ENCODE data around the gene SLC9C2.
"Not testable (repeated sequence)": the region's sequence is repeated elsewhere in the genome, so short reads cannot be mapped to it uniquely, and the experiment has no call there.

SLC9C2 gene, protein sequence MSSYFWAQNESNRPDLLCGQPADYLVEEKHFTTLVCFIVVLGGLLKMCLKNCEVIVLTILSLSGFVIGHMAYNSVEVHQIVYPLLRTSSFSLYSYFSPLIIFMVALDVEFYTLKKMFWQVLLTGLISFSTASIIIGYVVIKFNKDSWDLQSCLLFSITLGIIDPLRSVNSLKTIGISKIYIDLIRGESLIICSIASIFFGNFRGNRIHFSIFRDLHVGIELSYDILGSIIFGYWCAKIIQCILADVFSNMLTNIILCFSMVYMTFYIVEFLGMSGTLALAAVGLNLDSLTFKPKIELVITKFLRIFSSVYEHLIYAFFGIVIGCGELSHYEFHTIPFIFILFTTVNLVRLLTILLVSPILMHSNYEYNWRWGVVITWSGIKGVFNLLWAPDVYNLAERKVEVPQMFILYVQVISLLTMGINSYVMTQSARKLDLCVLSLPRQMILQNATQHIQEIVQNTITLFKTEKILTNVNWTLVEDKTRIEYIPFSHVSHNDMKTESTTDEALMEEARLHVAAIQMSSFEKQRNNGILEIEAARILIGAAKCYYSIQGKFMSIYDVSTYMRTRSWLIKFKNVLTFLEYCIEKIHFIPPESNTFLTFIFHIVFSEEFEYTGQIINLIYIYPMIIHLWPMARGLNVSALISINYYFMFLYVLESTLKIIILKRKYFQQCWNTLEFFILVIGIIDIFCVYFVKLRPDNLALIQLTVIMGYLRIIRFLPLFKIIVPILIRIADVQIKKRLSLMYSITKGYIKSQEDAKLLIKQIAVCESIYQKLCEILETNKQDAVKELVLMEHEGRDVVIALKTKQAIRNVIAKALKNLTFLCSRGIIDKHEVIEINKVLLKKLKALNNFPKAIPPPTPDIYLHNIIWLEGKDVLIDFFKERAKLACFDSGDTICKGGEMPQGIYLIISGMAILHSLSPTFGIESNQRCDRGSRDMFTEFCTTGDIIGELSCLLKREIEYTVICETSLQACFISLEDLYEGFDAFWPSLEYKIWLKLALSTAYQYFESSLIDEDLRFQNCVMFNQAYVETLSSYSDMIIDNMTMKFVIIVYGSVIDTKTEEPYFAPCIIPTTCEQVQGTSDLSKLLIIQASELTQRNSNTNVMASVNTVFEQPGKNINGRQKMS

DNA sequence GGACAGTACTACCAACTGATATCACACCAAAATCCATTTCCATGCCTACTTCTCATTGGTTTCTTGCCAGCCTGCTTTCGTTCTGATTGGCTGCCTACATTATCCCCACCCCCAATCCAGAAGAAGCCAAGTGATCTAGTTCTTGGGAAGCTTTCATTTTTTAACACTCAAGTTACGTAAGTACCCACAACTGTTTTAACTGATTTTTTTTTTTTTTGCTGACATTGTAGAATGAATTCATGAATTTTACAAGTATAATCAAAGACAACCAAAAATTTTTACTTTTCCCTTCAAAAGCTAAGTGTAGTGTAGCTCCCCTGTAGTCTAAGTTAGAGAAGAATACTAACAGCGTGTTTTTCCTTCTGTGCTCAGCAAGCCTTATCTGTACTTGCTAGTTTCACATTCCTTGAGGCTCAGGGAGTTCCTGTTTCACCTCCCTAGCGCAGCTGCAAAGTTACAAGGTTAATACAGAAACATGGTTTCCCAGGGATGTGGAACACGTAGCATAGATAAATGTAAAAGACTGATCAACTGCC lies at the start of gene SLC9C2:
SLC9C2 (minus strand) TSS at position 17 of the 536 bp plus-strand sequence. CDS start 1,296 bp downstream, outside the sequence.
- DNase-seq, result no peak

DNA sequence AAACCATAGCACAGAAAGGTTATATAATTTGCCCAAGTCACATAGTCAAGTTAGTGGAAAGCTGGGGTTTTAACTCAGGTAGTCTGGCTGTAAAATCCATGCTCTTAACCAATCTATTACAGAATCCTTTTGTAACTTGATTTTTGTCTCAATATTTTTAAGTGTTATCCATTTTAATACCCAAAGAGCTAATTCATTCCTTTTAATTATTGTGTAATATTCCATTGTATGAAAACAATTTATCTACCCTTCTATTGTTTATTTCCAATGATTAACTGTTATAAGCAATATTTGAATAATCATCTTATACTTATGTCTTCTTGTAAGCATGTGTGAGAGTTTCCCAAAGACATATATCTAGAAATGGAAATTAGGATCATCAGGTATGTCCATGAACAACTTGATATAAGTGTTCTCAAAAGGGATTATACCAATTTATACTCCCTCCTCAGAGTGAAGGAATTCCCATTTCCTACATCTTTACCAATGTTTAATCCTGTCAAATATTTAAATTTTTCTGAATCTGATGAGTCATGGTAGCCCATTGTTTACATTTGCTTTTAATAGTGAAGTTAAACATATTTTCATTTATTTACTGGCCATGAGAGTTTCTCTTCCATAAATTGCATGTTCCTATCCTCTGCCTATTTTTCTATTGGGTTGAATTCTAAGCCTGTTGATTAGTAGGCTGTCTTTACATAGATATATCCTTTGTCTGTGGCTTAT lies 46.2 kb upstream of the SLC9C2 start:
- DNase-seq, result no peak

DNA sequence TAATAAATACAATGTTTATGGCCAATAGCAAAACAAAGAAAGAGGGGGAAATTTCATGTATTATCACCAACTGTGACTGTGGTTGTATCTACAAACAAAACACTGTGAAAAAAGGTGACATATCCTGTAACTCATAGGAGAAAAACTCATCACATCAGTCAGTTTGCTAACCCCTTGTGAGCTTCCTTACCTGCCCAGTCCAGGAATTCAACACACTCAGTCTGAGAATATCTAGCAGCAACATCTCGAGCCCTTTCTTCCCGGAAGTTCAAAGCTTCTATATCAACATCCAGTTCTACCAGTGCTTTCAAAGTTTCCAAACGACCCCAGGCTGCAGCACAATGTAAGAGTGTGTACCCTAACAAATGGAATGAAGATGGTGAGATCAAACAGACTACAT lies 43.8 kb upstream of the SLC9C2 start:
- DNase-seq, result no peak

DNA sequence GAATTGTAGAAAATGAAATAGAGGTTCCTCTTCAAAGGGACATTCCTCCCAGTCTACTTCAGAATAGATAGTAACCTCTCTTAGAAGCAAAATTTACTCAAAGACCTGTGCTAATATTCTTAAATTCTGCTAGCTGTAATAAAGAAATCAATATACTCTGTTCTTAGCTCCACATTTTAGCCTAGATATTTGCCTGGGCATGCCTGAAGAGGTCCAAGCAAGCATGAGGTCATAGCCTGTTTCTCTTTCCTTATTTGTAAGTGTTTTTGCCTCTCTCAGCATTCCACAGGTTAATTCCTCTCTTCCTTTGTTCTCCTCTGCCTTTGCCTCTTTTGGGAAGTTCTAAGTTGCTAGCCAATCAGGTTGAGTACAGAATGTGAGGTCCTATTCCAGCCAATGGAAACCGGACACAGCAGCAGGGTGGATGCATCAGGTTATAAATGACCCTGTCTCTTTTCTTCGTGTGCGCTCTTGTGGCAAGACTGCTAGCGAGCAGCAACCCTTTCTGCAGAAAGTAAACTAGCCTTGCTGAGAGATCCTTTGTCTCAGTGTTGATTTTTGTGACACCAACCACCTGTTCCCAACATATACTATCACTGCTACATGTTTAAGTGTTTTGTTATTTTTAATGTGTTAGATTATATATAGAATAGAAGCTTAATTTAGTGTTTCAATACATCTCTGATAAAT lies 39.7 kb upstream of the SLC9C2 start:
- DNase-seq, result not testable (repeated sequence)

DNA sequence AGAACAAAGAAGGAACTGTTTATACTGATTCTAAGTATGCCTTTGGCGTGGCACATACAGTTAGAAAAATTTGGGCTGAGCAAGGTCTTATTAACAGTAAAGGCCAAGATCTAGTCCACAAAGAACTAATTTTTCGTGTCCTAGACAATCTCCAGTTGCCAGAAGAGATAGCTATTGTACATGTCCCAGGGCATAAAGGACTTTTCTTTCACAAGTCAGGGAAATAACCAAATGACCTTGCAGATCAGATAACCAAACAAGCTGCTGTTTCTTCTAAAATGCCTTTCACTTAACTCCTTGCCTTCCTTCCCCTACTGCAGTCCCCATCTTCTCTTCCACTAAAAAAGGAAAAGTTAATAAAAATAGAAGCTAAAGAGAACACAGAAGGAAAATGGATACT lies 36.2 kb upstream of the SLC9C2 start:
- DNase-seq, result no peak

DNA sequence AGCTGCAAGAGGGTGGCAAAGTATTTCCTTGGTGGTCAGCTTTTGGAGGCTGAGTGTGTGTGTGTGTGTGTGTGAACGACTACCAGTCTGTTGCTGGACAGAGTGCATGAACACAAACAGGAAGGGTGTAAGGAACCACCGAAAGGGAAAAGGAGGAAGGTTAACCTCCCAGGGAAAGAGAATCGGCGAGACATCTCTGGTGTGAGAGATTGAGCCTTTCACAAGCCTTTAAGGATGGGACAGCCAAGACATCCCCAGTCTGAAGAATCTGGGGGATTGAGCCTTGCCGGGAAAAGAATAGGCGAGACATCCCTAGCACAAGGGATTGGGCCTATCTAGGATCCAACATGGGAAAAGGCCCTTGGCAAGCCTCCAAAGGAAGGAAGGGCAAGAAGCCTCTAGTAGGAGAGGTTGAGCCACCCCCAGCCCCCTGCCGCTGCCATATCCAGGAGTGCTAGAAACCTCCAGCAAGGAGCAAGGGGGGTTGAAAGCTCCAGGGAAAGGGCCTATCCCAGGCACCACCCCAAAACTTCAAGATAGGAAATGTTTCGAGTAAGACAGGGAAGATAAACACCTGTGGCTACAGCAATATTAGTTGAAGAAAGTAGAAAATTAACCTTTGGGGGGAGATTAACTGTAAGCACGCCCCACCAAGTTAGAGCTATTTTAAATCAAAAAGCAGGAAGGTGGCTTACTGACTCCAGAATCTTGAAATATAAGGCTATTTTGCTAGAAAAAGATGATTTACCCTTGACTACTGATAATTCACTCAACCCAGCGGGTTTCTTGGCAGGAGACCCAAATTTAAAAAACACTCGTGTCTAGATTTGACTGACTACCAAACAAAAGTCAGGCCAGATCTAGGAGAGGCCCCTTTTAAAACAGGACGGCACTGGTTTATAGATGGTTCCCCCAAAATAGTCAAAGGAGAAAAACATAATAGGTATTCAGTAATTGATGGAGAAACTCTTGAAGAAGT lies 35.5 kb upstream of the SLC9C2 start:
- no peak for DNase-seq

DNA sequence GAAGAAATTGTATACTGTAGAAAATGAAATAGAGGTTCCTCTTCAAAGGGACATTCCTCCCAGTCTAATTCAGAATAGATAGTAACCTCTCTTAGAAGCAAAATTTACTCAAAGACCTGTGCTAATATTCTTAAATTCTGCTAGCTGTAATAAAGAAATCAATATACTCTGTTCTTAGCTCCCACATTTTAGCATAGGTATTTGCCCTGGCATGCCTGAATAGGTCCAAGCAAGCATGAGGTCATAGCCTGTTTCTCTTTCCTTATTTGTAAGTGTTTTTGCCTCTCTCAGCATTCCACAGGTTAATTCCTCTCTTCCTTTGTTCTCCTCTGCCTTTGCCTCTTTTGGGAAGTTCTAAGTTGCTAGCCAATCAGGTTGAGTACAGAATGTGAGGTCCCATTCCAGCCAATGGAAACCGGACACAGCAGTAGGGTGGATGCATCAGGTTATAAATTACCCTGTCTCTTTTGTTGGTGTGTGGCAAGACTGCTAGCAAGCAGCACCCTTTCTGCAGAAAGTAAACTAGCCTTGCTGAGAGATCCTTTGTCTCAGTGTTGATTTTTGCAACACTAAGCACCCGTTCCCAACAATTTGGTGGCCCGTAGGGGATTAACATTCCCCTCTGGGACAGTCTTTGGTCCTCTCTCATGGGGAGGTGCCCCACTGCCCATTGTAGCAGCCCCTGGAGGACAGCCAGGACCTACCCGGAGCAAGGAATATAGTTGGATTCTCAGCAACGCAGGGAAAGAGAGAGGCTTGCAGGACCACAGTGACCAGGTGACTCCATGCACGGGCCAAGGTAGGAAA lies 34.6 kb upstream of the SLC9C2 start:
- not testable (repeated sequence) for DNase-seq

DNA sequence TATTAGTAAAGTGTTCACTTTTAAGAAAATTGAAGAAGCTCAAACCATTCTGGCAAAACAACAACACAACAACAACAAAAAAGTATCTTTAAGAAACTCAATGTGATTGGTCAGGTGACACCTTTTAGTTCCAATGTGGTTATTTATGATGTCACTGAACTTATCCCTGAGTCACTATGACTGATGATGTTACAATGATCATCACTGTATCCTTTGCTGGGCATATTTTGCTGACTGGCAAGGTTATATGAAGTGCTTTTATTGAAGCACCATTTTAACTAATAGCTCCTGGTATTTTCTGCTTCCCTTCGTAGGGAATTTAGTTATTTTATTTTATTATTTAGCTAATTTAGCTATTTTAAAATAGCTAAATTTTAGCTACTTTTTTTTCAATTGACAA lies 32.2 kb upstream of the SLC9C2 start, which contains the start of gene TEX50:
TEX50 (plus strand) TSS at position 223 of the 400 bp plus-strand sequence. CDS start 184 bp downstream, outside the sequence.
- no peak for DNase-seq

DNA sequence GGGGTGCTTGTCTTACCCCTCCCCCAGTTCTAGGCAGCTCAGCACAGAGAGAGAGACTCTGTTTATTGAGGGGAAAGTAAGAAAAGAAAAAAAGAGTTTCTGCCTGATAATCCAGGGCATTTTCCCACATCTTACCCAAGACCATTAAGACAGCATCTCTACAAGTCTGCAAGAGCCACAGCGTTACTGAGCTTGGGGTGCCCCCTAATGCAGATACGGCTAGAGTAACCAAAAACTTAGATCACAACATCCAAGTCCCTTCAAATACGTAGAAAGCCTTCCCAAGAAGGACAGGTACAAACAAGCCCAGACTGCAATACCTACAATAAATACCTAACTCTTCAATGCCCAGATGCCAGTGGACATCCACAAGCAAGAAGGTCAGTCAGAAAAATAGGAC lies 26.0 kb upstream of the SLC9C2 start:
- no peak for DNase-seq

DNA sequence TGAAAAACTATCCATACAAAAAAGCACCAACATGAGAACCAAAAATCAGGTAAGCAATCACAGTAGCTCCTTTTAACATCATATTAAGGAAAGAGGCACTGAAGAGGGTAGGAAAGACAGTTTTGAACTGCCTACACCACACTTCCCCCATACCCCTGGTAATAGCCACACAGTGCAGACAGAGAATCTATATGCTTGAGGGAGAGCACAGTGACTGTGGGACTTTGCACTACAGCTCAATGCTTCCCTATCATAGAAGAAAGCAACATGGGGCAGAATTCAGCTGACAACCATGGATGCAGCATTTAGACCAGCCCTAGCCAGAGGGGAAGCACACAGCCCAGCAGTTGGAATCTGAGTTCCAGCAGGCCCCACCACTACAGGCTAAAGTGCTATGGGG lies 24.4 kb upstream of the SLC9C2 start:
- no peak for DNase-seq

DNA sequence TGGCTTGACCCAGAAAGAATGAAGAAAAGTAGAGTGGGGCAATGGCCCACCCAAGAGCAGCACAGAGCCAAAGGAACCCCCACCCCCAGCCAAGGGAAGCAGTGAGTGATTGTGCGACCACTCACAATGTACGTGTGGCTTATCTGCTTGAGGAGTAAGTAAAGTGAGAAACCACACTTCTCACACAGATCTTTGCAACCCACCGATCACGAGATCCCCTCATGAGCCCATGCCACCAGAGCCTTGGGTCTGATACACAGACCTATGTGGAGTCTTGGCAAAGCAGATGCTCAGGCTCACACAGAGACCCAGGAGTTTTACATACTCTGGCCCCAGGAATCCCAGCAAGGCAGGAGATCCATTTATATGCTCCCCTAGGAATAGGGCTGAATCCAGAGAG lies 14.0 kb upstream of the SLC9C2 start:
- DNase-seq, result no peak

DNA sequence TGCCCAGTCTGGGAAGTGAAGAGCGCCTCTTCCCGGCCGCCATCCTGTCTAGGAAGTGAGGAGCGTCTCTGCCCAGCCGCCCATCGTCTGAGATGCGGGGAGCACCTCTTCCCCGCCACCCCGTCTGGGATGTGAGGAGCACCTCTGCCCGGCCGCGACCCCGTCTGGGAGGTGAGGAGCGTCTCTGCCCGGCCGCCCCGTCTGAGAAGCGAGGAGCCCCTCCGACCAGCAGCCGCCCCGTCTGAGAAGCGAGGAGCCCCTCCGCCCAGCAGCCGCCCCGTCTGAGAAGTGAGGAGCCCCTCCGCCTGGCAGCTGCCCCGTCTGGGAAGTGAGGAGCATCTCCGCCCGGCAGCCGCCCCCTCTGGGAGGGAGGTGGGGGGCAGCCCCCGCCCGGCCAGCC lies 10.2 kb upstream of the SLC9C2 start:
- DNase-seq, result not testable (repeated sequence)

DNA sequence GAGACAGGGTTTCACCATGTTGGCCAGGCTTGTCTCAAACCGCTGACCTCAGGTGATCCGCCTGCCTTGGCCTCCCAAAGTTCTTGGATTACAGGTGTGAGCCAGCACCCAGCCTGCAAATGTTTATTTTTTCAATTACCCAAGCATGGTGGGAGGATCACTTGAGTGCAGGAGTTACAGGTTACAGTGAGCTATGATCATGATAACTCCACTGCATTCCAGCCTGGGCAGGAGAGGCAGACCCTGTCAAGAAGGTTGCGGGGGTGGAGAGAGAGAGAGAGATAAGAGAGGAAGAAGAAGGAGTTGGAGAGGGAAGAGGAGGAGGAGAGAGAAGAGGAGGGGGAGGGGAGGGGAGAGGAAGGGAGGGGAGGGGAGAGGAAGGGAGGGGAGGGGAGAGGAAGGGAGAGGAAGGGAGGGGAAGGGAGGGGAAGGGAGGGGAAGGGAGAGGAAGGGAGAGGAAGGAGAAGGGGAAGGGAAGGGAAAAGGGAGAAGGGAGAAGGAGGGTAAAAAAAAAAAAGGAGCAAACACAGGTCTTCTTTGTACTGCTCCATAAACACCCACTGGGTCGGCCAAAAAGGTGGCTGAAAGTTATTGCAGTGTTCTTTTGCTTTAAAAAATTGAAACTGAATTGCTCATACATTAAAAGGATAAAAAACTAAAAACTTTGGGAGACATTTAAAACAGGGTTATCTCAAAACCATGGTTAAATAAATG lies 5.8 kb upstream of the SLC9C2 start:
- DNase-seq, result no peak

DNA sequence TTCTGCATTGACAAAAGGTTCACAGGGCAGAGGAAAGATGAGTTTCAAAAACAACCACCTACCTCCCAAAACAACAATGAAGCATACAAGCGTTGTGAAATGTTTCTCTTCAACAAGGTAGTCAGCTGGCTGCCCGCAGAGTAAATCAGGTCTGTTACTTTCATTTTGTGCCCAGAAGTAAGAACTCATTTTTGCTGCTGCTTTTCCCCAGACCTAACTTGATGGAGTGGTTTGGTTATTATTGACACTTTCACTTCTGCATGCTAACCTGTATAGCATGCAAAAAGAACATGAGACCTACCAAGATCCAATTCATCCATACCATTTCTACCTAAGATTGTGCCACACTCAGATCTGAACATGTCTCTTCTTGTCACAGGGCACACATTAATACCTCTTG lies 1.3 kb downstream of the SLC9C2 start:
- DNase-seq, result no peak

DNA sequence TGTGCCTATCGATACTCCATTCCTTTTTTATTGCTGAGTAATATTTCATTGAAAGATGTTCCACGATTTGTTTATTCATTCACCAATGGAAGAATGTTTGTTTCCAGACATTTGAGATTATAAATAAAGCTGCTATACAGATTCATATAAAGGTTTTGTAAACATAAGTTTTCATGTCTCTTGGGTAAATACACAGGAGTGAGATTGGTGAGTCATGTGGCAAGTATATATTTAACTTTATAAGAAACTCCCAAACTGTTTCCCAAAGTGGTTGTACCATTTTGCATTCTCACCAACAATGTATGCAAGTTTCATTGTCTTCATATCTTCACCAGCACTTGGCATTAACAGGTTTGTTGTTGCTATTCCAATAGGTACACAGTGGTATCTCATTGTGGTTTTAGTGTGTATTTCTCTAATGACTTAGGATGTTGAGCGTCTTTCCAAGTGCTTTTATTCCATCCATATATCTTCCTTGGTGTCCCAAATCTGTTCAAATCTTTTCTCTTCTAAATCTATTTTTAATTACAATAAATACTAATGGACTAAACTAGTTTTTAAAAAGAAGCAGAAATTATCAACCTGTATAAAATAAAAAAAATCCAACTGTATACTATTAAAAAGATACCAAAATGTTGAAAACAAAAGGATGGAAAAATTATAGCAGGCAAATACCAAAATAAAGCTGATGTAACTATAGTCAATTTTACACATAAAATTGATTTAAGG lies 6.6 kb downstream of the SLC9C2 start:
- DNase-seq, result no peak

DNA sequence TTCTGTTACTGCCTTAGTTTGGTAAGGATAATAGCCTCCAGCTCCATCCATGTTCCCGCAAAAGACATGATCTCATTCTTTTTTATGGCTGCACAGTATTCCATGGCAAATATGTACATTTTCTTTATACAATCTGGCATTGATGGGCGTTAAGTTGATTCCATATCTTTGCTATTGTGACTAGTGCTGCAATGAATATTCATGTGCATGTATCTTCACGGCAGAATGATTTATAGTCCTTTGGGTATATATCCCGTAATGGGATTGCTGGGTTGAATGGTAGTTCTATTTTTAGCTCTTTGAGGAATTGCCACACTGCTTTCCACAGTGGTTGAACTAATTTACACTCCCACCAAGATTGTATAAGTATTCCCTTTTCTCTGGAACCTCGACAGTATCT lies 11.7 kb downstream of the SLC9C2 start:
- DNase-seq, result not testable (repeated sequence)

DNA sequence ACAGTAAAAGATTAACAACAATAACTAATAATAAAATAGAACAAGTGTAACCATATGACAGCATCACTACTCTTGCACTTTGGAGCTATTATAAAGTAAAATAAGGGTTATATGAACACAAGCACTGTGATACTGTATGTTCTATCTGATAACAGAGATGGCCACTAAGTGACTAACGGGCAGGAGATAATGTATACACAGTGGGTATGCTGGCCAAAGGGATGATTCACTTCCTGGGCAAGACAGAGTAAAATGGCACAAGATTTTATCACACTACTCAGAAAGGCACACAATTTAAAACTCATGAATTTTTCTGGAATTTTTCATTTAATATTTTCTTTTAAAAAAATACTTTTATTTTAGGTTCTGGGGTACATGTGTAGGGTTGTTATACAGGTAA lies 12.3 kb downstream of the SLC9C2 start:
- no peak for DNase-seq
